ENCODE results near the gene USP34.
"Not testable (repeated sequence)": the region's sequence is repeated elsewhere in the genome, so short reads cannot be mapped to it uniquely, and the experiment has no call there.

Gene USP34

DNA sequence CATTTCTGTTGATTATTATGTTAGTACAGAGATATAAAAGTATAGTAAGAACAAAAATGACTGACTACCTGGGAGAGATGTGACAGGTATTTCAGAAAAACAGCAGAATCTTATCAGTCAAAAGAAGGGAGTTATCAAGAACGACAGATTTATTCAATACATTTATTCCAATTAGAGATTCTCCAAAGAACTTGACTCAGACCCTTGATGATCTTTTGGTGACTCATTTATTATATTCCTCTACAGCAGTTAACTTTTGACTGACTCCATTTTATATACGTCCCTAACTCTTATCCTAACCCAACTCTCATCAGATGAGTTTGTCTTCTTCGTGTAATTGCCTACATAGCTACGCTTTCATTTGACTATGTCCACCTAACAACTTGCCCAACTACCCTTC, 217.8 kb downstream of the USP34 start:
- DNase-seq = no peak

DNA sequence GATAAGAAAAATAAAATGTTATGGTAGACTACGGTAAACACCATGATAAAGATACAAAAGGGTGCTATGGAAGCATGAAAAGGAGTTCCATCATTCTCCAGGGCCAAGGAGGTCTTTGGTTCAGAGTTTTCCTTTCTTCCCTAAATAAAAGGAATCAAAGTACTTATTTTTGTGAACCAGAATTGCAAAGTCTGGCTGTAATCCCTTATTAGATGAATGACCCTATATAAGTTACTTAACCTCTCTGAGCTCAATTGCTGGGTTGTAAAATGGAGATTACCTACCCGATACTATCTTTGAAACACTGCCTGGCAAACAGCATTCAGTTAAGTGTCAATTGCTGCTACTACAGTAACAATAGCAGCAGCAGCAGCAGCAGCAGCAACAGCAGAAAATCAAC, 218.9 kb downstream of the USP34 start:
- no peak for DNase-seq

DNA sequence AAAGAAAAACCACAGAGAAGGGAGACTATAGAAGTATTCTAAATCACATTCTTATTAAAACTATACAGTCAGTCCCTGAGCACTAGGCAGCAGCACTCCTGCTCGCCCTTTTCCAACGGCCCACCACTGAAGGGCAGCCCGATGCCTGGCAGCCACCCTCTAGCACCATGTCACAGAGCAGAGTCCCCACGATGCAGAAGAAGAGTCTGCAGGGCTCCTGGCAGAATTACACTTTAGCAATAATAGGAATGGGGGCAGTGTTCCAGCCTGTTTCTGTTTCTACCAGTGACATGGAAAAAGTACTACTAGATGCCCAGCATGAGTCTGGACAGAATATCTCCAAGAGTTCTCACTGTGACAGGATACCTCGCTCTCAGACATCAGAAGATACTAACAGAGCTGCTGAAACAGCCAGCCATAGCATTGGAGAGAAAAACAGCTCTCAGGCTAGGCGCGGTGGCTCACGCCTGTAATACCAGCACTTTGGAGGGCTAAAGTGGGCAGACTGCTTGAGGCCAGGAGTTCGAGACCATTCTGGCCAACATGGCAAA, 221.3 kb downstream of the USP34 start:
- DNase-seq = no peak

DNA sequence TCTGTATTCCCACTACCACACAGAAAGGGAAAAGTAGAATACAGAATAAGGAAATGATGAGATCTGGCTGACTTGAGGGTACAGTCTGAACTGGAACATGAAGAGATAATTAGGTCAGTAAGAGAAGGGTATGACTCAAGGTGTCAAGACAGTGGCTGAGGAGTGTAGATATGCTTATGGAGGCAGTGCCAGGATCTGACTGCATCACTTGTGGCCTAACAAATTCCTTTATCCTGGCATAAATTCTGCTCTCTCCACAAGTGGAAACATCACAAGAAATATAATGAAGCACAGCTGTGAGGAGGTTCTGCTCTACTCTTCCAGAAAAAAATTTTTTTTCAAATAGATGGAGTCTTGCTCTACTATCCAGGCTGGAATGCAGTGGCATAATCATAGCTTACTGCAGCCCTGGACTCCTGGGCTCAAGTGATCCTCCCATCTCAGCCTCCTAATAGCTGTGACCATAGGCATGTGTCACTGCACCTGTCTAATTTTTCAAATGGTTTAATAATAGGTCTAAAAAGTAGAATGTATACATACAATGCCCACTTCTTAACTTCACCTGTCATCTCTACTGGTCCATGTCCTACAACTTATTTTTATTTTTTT, 223.6 kb downstream of the USP34 start:
- no peak for DNase-seq

DNA sequence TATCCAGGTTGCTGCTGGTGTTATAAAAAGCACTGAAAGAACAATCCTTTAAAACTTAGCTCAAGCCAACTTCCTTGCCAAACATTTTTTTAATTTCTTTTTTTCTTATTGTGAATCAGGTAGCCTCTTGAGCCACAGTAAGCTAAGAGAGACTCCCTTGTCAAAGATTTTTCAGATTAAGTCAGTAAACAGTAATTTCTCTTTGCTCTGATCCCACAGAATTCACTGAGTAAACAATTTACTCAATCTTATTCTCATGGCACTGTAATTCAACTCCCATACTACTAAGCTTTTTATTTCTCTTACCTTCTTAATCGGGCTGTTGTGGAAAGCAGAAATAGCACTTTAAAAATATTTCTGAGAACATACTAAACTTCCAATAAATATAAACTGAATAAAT, 226.2 kb downstream of the USP34 start:
- DNase-seq = no peak

DNA sequence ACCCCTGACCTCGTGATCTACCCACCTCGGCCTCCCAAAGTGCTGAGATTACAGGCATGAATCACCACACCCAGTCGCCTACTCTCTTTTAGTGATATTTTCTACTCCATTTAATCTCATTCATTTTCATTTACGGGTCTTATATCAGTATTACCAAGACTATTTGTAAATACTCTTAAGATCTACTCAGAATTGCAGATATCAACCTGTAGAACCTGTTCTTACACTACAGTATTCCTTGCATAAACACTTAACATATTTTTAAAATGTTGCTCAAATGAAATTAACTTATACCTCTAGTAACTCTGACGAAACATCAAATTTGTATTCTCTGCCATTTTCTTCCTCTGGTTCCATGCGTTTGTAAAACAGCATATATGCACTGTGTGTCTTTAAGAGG, 229.6 kb downstream of the USP34 start:
- DNase-seq = no peak

DNA sequence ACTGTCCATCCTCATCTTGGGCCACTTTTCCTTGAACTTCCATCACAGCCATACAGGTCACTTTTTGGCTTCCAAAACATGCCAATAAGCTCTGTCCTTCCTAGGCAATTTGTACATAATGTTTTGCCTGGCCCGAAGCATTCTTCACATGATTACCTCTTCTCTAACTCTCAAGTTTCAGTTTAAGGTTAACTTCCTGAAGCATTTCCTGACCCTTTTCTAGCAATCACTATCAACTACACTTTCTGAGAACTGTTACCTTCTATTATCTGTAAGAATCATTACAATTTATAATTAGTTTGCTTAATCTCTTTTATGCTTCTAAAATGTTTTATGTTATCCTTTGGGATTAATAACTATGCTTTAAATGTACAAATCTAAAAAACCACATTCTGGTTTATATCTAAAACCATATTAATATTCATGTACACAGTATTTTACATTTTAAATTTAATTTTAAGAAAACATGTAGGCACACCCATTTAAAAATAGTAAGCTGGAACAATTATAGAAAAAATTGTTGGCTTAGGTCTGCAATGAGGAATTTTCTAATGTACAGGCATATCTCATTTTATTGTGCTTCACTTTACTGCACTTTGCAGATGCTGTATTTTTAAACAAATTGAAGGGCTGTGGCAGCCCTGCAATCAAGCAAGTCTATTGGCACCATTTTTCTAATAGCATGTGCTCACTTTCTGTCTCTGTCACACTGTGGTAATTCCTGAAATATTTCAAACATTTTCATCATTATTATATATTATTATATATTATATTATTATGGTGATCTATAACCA, 232.5 kb downstream of the USP34 start:
- no peak for DNase-seq

DNA sequence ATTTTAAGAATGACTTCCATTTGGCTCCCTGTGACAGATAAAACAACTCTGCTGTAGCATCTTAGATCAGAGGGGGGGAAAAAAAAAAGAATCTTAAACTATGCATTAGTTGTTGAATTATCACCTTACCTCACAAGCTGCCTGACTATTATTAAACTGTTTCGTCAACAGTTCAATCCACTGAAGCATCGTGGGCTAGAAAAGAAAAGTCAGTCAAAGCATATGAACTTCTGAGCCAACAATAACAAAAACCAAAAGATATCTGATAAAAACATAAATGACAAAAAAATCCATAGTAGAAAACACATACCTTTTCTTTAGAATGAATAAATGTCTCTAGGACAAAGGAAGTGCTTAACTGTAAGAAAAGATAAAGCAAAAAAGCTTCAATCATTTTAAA, 235.2 kb downstream of the USP34 start:
- no peak for DNase-seq

DNA sequence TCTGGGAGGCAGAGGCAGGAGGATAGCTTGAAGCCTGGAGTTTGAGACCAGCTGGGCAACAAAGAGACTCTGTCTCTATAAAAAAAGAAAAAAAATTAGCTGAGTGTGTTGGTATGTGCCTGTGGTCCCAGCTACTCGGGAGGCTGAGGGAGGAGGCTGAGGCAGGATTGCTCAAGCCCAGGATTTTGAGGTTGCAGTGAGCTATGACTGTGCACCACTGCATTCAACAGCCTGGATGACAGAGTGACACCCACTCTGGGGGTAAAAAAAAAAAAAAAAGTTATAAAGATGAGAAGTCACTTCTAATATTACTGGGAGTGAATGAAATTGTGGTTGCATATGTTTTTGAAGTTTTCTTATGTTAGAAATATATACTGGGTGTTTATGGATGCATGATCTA, 237.3 kb downstream of the USP34 start:
- DNase-seq = no peak

DNA sequence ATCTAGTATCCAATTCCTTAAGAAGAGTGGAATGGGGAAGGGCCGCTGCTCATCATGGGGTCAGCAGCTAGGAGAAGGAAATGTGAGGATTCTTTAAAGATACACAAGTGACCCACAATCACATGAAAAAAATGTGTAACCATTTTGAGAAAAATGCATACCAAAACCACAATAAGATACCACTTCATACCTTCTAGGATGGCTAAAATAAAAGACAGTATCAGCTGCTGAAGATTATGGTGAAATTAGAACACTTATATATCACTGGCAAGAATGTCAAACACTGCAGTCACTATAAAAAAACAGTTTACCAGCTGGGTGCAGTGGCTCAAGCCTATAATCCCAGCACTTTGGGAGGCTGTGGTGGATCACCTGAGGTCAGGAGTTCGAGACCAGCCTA, 241.0 kb downstream of the USP34 start:
- DNase-seq = no peak

DNA sequence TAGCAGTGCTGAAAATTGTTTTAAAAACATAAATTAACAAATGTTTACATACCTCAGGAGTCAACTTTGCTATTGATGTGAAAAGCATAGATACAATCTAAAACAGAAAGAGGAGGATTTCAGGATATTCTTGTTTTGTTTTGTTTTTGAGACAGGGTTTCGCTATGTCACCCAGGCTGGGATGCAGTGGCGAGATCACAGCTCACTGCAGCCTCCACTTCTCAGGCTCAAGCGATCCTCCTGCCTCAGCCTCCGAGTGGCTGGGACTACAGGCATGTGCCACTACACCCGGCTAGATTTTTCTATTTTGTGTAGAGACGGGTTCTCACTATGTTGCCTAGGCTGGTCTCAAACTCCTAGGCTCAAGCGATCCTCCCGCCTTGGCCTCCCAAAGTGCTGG, 248.3 kb downstream of the USP34 start:
- no peak for DNase-seq

DNA sequence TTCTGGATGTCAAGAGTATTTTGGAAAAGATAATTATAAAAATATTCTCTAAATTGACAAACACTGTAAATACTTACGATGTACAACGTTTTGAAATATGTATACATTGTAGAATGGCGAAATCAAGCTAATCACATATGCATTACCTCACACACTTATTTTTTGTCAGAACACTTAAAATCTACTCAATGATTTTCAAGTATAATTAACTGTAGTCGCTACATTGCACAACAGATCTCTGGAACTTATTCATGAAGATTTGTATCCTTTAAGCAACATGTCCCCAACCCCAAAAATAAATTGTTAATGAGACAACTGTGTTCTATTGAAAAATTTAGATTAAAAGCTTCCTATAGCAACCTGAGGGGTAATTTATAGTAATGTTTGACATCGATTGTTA, 249.1 kb downstream of the USP34 start:
- DNase-seq = no peak

DNA sequence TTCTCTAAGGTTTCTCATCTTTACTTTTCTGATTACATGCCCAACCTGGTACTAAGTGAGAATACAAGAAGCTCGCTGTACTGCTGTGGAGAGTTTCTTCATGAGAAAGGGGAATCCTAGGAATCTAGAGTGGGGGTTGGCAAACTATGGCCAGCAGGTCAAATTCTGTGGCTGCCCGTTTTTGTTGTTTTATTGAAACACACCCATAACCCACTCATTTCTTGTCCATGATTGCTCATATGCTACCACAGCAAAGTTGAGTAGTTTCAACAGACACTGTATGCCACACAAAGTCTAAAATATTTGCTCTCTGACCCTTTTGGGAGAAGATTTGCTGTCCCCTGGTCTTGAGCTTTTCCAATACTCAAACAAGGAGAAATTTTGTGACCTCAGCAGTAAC, 250.1 kb downstream of the USP34 start:
- DNase-seq = no peak

DNA sequence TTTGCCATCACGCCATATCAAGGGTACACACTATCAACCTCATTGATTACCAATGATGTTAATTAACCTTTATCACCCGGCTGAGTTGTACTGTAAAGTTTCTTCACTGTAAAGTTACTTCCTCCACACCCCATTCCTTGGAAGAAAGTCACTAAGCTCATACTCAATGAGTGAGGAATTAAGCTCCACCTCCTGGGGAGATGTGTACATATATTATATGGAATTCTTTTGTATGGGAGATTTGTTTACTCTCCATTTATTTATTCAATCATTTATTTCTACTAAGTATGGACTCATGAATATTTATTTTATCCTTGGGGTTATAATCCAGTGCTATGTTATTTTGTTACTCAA, 252.1 kb downstream of the USP34 start:
- DNase-seq = no peak

DNA sequence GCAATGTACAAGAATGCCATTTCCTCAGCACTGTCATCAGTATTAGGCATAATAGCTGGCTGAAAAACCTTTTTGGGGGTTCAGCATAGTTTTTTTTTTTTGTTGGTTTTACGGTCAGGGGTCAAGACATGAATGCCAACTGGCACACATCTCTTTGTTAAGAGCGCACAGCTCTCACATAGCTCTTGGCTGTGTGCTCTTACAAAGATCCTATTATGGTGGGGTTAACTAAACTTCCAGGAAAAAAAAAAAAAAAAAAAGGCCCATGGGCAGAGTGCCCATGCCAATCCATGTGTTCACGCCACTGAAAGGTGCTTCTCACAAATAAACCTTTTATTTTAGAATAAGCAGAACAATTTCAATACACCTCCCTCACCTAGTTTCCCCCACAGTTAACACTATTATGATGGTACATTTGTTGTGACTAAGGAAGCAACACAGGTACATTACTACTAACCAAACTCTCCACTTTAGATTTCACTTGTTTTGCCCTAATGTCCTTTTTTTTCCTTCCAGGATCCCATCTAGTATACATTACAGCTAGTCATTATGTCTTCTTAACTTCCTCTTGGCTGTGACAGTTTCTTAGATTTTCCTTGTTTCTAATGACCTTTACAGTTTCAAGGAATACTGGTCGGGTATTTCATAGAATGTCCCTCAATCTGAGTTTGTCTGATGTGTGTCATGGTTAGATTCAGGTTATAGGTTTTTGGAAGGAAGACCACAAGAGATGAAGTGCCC, 252.6 kb downstream of the USP34 start:
- no peak for DNase-seq

DNA sequence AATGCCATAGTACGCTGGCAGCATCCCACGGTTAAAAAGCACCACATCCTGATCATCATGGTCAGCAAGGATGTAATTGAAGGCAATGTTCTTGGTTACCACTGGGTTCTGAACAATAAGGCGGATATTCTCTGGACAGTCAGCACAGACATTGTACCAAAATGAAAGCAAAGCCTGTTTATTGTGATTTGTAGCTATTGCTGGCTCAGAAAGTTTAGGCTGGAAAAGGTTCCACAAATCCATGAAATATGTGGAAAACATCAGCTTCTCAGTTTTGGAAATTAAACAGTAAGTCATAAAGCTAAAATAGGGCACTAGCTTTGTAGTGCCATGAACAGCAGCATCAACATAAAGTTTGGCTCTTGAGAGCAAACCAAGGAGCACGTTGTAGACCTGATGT, 256.7 kb downstream of the USP34 start:
- no peak for DNase-seq

DNA sequence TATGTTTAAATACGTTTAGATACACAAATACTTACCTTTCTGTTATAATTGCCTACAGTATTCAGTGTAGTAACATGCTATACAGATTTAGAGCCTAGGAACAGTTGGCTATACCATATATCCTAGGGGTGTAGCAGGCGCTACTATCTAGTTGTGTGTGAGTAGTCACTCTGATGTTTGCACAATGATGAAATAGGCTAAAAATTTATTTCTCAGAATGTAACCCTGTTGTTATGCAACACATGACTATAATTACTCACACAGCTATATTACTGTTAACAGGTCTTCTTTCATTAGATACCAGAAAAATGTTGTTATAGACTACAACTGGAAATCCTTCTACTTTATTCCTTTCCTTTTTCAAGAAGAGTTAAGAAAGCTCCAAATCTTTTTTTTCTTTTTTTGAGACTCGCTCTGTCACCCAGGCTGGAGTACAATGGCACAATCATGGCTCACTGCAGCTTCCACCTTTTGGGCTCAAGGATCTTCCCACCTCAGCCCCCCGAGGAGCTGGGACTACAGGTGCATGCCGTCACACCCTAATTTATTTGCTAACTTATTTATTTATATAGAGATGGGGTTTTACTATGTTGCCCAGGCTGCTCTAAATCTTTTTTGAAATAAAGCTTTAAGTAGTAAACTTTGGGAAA, 260.4 kb downstream of the USP34 start:
- no peak for DNase-seq

DNA sequence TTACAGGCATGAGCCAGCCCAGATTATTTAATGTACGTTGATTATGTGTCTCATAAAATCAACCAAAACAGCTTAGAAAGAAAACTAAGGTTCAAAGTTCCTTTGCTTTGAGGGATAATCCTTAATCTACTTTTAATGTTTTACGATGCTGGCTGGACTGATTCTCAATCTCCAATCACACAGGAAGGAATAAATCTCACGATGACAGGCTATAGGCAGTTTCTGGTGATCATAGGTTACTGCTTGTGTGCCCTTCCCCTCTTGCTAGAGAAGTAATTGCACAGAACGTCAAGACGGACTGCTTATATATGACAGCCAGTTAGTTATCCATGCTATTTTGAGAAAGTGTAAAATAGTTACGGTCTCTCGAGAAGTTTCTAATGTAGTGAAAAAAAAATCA, 265.8 kb downstream of the USP34 start:
- DNase-seq = no peak

DNA sequence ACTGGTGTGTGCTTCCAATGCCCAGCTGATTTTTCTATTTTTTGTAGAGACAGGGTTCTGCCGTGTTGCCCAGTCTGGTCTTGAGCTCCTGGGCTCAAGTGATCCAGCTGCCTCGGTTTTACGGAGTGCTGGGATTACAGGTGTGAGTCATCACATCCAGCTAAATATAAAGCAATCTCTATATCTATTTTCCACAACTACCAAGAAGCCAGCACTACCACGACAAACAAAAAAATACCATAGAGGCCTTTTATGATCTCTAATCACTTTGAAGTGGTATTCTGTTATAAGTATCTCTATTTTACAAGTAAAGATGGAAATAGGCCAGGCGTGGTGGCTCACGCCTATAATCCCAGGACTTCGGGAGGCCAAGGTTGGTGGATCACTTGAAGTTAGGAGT, 274.2 kb downstream of the USP34 start:
- no peak for DNase-seq

DNA sequence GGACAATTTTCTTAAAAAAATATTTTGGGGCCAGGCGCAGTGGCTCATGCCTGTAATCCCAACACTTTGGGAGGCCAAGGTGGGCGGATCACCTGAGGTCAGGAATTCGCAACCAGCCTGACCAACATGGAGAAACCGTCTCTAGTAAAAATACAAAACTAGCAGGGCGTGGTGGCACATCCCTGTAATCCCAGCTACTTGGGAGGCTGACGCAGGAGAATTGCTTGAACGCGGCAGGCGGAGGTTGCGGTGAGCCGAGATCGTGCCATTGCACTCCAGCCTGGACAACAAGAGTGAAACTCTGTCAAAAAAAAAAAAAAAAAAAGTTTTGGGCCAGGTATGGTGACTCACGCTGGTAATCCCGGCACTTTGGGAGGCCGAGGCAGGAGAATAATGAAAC, 276.2 kb downstream of the USP34 start:
- not testable (repeated sequence) for DNase-seq

DNA sequence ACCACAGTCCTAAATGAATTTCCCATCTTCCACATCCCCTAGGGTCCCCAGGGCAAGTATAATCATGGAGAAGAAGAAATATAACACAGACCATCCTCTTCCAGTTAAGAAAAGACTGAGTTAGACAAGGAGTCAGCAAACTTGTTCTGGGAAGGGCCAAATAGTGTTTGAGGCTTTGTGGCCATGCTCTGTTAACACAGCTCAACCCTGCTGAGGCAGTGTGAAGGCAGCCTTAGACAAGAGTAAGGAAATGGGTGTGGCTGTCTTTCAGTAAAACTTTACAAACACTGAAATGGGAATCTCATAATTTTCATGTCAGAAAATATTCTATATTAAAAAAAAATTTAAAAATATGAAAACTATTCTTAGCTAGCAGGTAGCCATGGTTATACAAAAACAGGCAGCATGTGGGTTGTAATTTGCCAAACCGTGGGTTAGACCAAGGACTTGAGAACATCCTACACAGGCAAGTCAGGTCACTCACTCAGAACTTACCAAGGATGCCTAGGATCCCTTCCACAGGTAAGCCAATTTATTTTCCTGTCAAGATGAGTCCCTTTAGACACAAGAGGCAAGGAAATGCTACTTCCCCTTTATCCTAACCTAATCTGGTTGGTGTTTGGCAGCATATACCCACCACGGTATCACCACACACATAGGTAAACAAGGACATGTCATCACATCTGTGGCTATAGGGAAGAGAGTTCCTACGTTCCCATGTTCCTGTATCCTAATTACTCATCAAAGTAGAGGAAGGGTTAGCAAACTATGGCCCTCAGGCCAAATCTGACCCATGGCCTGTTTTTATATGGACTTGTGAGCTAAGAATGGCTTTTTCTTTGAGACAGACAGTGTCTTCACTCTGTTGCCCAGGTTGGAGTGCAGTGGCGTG, 277.0 kb downstream of the USP34 start:
- DNase-seq = no peak
